Caco-2 (cell line): ENCODE data around the gene PRKCB. TPM values are rescaled to one million over a fixed set of nuclear protein-coding genes. Genes with fewer than 3 reads are reported as not detected.

Experiments used
- BruUV-seq: library from RNA; stranded (reverse); fragments of 400-500 nt; replicated peaks from 2 replicates; lab custom pipeline; 2021; lab: Mats Ljungman, UMichigan
- CTCF ChIA-PET: fragments of 300-600 bp; sonication (Branson Sonifier 250); formaldehyde crosslinking; loops from one replicate; lab custom pipeline; 2022; ENCODE audit warnings: antibody characterized with exemption; lab: Charles Lee
- POLR2A ChIA-PET: fragments of 300-600 bp; sonication (Branson Sonifier 250); formaldehyde crosslinking; loops from one replicate; lab custom pipeline; 2022; ENCODE audit warnings: antibody characterized with exemption; lab: Charles Lee
- DNase-seq, 2 experiments: peaks; one replicate each; pipeline versions ENCODE4 v3.0.0 to v3.0.0-alpha.2; 2020 to 2022
- H3K27me3 ChIP-seq: replicated peaks from 2 replicates; pipeline ENCODE4 v1.6.0; 2011; ENCODE audit warnings: low read length; ENCODE audit not compliant: control insufficient read depth, insufficient read depth
- H3K36me3 ChIP-seq: 2 replicates; pipeline ENCODE4 v1.5.1; 2011; ENCODE audit warnings: low read length; ENCODE audit not compliant: control insufficient read depth, insufficient read depth
- H3K4me1 ChIP-seq: fragments of 250-450 bp; sonication (Bioruptor Pico); 2 replicates; pipeline ENCODE4 v1.5.1; 2020; ENCODE audit warnings: mild to moderate bottlenecking
- H3K4me3 ChIP-seq: 2 replicates; pipeline ENCODE4 v1.5.1; 2011; ENCODE audit warnings: low read depth, mild to moderate bottlenecking, control low read depth, low read length
- H3K9me3 ChIP-seq: fragments of 250-450 bp; sonication (Bioruptor Pico); 2 replicates; pipeline ENCODE4 v1.5.1; 2020; ENCODE audit warnings: mild to moderate bottlenecking, moderate library complexity
- H3K27ac Mint-ChIP-seq: one replicate; pipeline ENCODE4 v1.8.0; 2022; ENCODE audit warnings: mixed read lengths; ENCODE audit not compliant: unreplicated experiment
- H3K27me3 Mint-ChIP-seq: one replicate; pipeline ENCODE4 v1.8.0; 2022; ENCODE audit warnings: mixed read lengths; ENCODE audit not compliant: insufficient read depth, unreplicated experiment
- H3K36me3 Mint-ChIP-seq: one replicate; pipeline ENCODE4 v1.8.0; 2022; ENCODE audit warnings: mild to moderate bottlenecking, mixed read lengths; ENCODE audit not compliant: insufficient read depth, unreplicated experiment
- H3K4me1 Mint-ChIP-seq: one replicate; pipeline ENCODE4 v1.8.0; 2022; ENCODE audit warnings: low read depth, mixed read lengths; ENCODE audit not compliant: unreplicated experiment
- H3K4me3 Mint-ChIP-seq: one replicate; pipeline ENCODE4 v1.8.0; 2022; ENCODE audit warnings: mild to moderate bottlenecking, moderate library complexity, mixed read lengths; ENCODE audit not compliant: unreplicated experiment
- H3K9me3 Mint-ChIP-seq: one replicate; pipeline ENCODE4 v1.8.0; 2022; ENCODE audit warnings: mixed read lengths; ENCODE audit not compliant: unreplicated experiment
- intact Hi-C: fragments of 100-400 bp; cut with micrococcal nuclease; formaldehyde crosslinking; loops from one replicate; pipeline ENCODE4 v1.10.0; 2022; ENCODE audit not compliant: unreplicated experiment
- total RNA-seq: library from RNA; stranded (reverse); gene quantifications from 2 replicates; pipeline ENCODE4 v1.2.3, GENCODE V29; 2022
- TF ChIP-seq, protein P1 (sequence below), 2 experiments: fragments of 200-600 bp in 1 of 2; IDR thresholded peaks; 1 replicate in 1 of 2; 2 replicates in 1 of 2; pipeline versions ENCODE4 v1.5.1 to v1.8.0; 2011 to 2022; ENCODE audit warnings: antibody characterized with exemption in 1 of 2, control low read depth in 1 of 2, inconsistent platforms in 1 of 2, low read depth in 1 of 2, low read length in 1 of 2, mild to moderate bottlenecking in 1 of 2, moderate library complexity in 1 of 2; ENCODE audit not compliant: insufficient read depth in 1 of 2, severe bottlenecking in 1 of 2, unreplicated experiment in 1 of 2

The PRKCB gene
- total RNA-seq, 1 experiment from 2014 or later: not detected

DNA sequence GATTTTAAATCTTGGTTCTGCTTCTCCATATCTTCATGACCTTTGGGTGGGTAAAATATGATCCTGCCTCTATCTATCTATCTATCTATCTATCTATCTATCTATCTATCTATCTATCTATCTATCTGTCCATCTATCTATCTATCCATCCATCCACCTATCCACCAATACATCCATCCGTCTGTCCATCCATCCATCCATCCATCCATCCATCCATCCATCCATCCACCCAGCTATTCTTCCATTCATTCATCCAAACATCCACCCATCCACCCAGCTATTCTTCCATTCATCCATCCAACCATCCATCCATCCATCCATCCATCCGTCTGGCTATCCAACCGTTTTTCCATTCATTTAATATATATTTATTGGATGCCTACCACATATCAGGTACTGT lies 11.5 kb downstream of the PRKCB start:
- no peak overlapping the region for H3K27ac Mint-ChIP-seq
- ChIA-PET CTCF (no interaction called here), POLR2A (no interaction called here)
- H3K36me3 Mint-ChIP-seq: peaks cover 5% of the 10 kb centered on the region
- Histone ChIP-seq H3K9me3 (no peaks in the 10 kb centered on the region), H3K4me3 (no peak overlapping the region), H3K4me1 (no peaks in the 10 kb centered on the region), H3K27me3 (no peaks in the 10 kb centered on the region), H3K36me3 (no peaks in the 10 kb centered on the region)
- intact Hi-C loops: no loop called here
- DNase-seq: no peak
- no peaks in the 10 kb centered on the region for H3K4me1 Mint-ChIP-seq
- TF ChIP-seq, protein P1, sequence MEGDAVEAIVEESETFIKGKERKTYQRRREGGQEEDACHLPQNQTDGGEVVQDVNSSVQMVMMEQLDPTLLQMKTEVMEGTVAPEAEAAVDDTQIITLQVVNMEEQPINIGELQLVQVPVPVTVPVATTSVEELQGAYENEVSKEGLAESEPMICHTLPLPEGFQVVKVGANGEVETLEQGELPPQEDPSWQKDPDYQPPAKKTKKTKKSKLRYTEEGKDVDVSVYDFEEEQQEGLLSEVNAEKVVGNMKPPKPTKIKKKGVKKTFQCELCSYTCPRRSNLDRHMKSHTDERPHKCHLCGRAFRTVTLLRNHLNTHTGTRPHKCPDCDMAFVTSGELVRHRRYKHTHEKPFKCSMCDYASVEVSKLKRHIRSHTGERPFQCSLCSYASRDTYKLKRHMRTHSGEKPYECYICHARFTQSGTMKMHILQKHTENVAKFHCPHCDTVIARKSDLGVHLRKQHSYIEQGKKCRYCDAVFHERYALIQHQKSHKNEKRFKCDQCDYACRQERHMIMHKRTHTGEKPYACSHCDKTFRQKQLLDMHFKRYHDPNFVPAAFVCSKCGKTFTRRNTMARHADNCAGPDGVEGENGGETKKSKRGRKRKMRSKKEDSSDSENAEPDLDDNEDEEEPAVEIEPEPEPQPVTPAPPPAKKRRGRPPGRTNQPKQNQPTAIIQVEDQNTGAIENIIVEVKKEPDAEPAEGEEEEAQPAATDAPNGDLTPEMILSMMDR (IDR thresholded peaks at IDR 0.05; ENCODE audit: insufficient read depth in 1 of 2, low read depth in 1 of 2, low read length in 1 of 2, severe bottlenecking in 1 of 2, unreplicated experiment in 1 of 2): no peak
- no peaks in the 10 kb centered on the region for H3K9me3 Mint-ChIP-seq
- H3K4me3 Mint-ChIP-seq: no peak overlapping the region
- BruUV-seq: no TSS peak
- peaks cover 23% of the 10 kb centered on the region for H3K27me3 Mint-ChIP-seq

DNA sequence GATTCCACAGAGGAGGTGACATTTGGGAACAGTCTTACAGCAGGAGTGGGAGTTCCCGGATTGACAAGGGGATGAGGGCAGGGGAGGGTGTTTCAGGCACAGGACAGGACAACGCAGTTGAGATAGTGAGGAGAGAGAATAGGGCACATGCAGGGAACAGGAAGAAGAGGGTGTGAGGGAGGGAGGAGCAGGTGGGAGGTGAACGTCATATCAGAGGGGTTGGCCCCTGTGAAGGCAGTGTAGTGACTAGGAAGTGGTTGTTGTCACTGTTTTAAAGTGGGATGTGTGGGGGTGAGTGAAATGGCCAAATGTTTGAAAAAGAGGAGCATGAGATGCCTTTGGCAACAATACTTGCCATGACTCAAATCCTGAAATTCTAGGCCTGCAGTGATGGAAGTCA lies 12.2 kb downstream of the PRKCB start:
- H3K4me1 Mint-ChIP-seq: no peaks in the 10 kb centered on the region
- Histone ChIP-seq H3K36me3 (no peaks in the 10 kb centered on the region), H3K9me3 (no peaks in the 10 kb centered on the region), H3K4me1 (no peaks in the 10 kb centered on the region), H3K27me3 (no peaks in the 10 kb centered on the region), H3K4me3 (no peak overlapping the region)
- H3K9me3 Mint-ChIP-seq: no peaks in the 10 kb centered on the region
- H3K4me3 Mint-ChIP-seq: no peak overlapping the region
- no peak for DNase-seq
- ChIA-PET CTCF (no interaction called here), POLR2A (no interaction called here)
- peaks cover 19% of the 10 kb centered on the region for H3K27me3 Mint-ChIP-seq
- BruUV-seq: no TSS peak
- TF ChIP-seq, protein P1 (IDR thresholded peaks at IDR 0.05; ENCODE audit: insufficient read depth in 1 of 2, low read depth in 1 of 2, low read length in 1 of 2, severe bottlenecking in 1 of 2, unreplicated experiment in 1 of 2): no peak
- peaks cover 5% of the 10 kb centered on the region for H3K36me3 Mint-ChIP-seq
- H3K27ac Mint-ChIP-seq: no peak overlapping the region
- intact Hi-C loops: no loop called here

DNA sequence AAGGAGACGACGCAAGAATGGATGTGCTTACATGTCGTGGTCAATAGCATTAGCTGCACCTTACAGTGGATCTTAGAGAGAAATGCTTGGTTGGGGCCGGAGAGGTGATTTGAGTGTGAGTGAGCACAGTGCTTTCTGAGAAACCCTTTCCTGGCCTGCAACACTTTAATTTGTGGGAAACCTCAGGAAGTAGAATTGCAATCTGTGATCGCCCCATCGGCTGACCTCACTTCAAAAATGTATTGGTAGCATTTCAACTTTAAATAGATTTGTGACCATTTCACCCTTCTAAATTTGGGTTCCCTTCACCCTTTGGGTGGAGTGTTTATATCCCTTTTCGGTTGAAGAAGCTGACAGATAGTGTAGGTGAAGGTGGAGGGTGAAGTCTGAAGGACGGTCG lies 13.2 kb downstream of the PRKCB start:
- ChIA-PET POLR2A (no interaction called here), CTCF (no interaction called here)
- Histone ChIP-seq H3K27me3 (no peaks in the 10 kb centered on the region), H3K9me3 (no peaks in the 10 kb centered on the region), H3K4me3 (no peak overlapping the region), H3K4me1 (no peaks in the 10 kb centered on the region), H3K36me3 (no peaks in the 10 kb centered on the region)
- DNase-seq: no peak
- no peaks in the 10 kb centered on the region for H3K4me1 Mint-ChIP-seq
- no peaks in the 10 kb centered on the region for H3K9me3 Mint-ChIP-seq
- intact Hi-C loops: no loop called here
- H3K27ac Mint-ChIP-seq: no peak overlapping the region
- H3K36me3 Mint-ChIP-seq: peaks cover 5% of the 10 kb centered on the region
- BruUV-seq: no TSS peak
- TF ChIP-seq, protein P1 (IDR thresholded peaks at IDR 0.05; ENCODE audit: insufficient read depth in 1 of 2, low read depth in 1 of 2, low read length in 1 of 2, severe bottlenecking in 1 of 2, unreplicated experiment in 1 of 2): no peak
- no peak overlapping the region for H3K4me3 Mint-ChIP-seq
- H3K27me3 Mint-ChIP-seq: peaks cover 19% of the 10 kb centered on the region
